Panc1 (cell line): ENCODE results near the gene RABGAP1L.

Experiments used
- CTCF ChIP-seq: fragments of 450-650 bp; IDR thresholded peaks from 2 replicates; pipeline ENCODE4 v1.5.1; 2017; ENCODE audit warnings: mild to moderate bottlenecking
- POLR2AphosphoS5 ChIP-seq: IDR thresholded peaks from 2 replicates; pipeline ENCODE4 v1.6.1; 2012; ENCODE audit warnings: mild to moderate bottlenecking, low read depth, low read length, moderate library complexity

GRCh38 chr1:174678657-174679056 is 519.3 kb downstream of the RABGAP1L start:
- TF ChIP-seq POLR2AphosphoS5 (no peak), CTCF (no peak)
